Type B pancreatic cell (in vitro differentiated cells): ENCODE measurements around the gene IKBIP. TPM values are rescaled to one million over a fixed set of nuclear protein-coding genes. Genes with fewer than 3 reads are reported as not detected.

ENCODE experiments used
- DNase-seq: peaks from one replicate; pipeline ENCODE4 v3.0.0; 2021; ENCODE audit warnings: mixed read lengths; ENCODE audit not compliant: unreplicated experiment; ENCODE audit errors: extremely low spot score
- H3K27ac Mint-ChIP-seq: 2 replicates; pipeline ENCODE4 v1.8.0; 2021; ENCODE audit warnings: mild to moderate bottlenecking, mixed read lengths
- H3K27me3 Mint-ChIP-seq: 2 replicates; pipeline ENCODE4 v1.8.0; 2021; ENCODE audit warnings: mixed read lengths
- H3K36me3 Mint-ChIP-seq: 2 replicates; pipeline ENCODE4 v1.8.0; 2021; ENCODE audit warnings: mixed read lengths
- H3K4me1 Mint-ChIP-seq: one replicate; pipeline ENCODE4 v1.8.0; 2021; ENCODE audit warnings: mixed read lengths; ENCODE audit not compliant: unreplicated experiment
- H3K4me3 Mint-ChIP-seq: 2 replicates; pipeline ENCODE4 v1.8.0; 2021; ENCODE audit warnings: mild to moderate bottlenecking, mixed read lengths
- H3K9me3 Mint-ChIP-seq: 2 replicates; pipeline ENCODE4 v1.8.0; 2021; ENCODE audit warnings: mixed read lengths
- CTCF ChIP-seq: fragments of 200-600 bp; sonication (generic); conservative IDR thresholded peaks from 2 replicates; pipeline ENCODE4 v1.5.0; 2021; ENCODE audit warnings: antibody characterized with exemption, mild to moderate bottlenecking
- total RNA-seq: library from RNA; stranded (reverse); gene quantifications from 2 replicates; pipeline ENCODE4 v1.2.1, GENCODE V29; 2021; ENCODE audit warnings: low replicate concordance

The IKBIP gene
- total RNA-seq, 1 donor from 2014 or later = 16.7 TPM

DNA sequence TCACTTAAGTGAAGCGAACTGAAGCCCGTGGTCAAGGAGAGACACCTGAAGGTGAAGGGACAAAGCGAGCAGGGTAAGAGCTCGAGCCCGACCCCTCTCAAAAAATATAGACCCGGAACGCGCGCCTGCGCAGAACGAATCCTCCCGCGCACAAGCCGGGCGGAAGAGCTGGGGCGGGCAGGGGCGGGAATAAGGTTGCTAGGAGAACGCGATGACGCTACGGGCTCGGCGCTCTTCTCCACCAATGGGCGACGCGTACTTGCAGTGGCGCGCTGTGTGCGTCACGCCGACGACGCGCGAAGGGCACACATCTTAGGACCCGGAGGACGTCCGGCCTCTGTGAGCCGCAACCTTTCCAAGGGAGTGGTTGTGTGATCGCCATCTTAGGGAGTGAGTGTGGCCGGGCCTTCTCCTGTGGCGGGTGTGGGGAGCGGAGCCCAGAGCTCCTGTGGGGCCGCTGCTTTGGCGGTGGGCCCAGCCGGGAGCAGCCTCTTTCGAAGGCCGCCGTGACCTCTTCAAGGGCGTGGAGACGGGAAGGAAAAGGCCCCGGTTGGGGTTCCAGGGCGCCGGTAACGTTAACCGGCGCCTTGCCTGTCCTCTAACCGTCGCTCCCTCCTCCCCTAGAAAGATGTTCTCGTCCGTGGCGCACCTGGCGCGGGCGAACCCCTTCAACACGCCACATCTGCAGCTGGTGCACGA, 51.1 kb downstream of the IKBIP start, which contains the start of gene SLC25A3:
SLC25A3 (plus strand) TSS at position 336 of the 699 bp plus-strand sequence; CDS start at position 629, 293 bp downstream.
- no peaks in the 10 kb centered on the region for H3K27me3 Mint-ChIP-seq
- H3K9me3 Mint-ChIP-seq = no peaks in the 10 kb centered on the region
- peak within 1 kb of the TSS; percentile 99 for H3K27ac Mint-ChIP-seq
- H3K36me3 Mint-ChIP-seq = peaks cover 25% of the 10 kb centered on the region
- DNase-seq = peak; percentile 91
- peaks cover 15% of the 10 kb centered on the region for H3K4me1 Mint-ChIP-seq
- no peak for TF ChIP-seq CTCF
- H3K4me3 Mint-ChIP-seq = peak within 1 kb of the TSS; percentile 96

DNA sequence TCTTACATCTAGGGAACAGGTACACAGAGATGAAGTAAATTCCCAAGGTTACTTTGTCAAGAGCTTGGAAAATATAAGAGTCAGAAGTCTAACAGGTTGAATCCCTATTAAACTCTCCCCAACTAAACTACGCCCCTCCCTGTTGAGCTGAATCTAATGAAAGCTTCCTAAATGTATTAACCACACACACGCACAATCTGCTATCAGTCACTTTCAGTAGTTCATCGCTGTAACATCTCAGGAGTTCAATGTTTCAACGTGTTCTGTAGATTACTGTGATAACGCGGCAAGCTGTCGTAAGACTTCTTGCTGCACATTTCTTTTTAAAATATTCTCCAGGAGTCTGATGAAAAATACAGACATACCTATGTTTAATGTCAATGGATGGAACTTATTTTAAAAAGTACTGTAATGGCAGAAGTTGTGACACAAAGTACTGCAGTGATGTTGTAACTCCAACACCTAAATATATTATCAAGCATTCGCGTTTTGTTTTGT, 51.7 kb downstream of the IKBIP start:
- Mint-ChIP-seq H3K36me3 (peaks cover 19% of the 10 kb centered on the region), H3K27ac (peak overlapping the region; percentile 99), H3K4me1 (peaks cover 15% of the 10 kb centered on the region), H3K27me3 (no peaks in the 10 kb centered on the region), H3K4me3 (peak overlapping the region; percentile 96), H3K9me3 (no peaks in the 10 kb centered on the region)
- no peak for DNase-seq
- no peak for TF ChIP-seq CTCF

DNA sequence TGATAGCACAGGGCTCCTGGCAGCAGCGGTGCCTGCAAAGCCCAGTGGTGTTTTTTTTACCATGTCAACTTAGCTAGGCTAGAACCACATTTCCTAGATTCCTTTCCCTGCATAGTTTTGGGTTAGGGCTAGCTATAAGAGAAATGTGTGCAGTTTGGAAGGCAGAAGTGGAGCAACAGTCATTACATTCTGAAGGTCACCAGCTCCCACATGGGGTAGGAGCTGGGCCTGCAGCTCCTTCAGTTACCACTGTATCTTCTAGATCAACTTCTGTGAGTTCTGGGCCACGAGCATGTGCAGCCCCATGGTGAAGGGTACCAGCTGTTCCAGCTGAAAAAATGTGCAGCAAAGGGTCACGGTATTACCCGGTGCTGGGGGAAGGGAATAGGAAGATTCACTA, 53.4 kb downstream of the IKBIP start:
- Mint-ChIP-seq H3K9me3 (no peaks in the 10 kb centered on the region), H3K27ac (peak overlapping the region; percentile 61), H3K36me3 (peaks cover 18% of the 10 kb centered on the region), H3K4me1 (peaks cover 15% of the 10 kb centered on the region), H3K4me3 (peak overlapping the region; percentile 79), H3K27me3 (no peaks in the 10 kb centered on the region)
- DNase-seq = no peak
- no peak for TF ChIP-seq CTCF

- H3K27ac Mint-ChIP-seq = no peak overlapping the region
- no peak overlapping the region for H3K4me3 Mint-ChIP-seq
- no peaks in the 10 kb centered on the region for H3K27me3 Mint-ChIP-seq
- DNase-seq = no peak
- no peaks in the 10 kb centered on the region for H3K4me1 Mint-ChIP-seq
- no peak for TF ChIP-seq CTCF
- H3K9me3 Mint-ChIP-seq = no peaks in the 10 kb centered on the region
- no peaks in the 10 kb centered on the region for H3K36me3 Mint-ChIP-seq
These were observed 57.5 kb downstream of the IKBIP start for GRCh38 chr12:98587084-98587483.

GRCh38 chr12:98582093-98582492, 62.5 kb downstream of the IKBIP start:
- no peaks in the 10 kb centered on the region for H3K27me3 Mint-ChIP-seq
- no peaks in the 10 kb centered on the region for H3K4me1 Mint-ChIP-seq
- no peak overlapping the region for H3K4me3 Mint-ChIP-seq
- H3K36me3 Mint-ChIP-seq = no peaks in the 10 kb centered on the region
- DNase-seq = no peak
- no peak overlapping the region for H3K27ac Mint-ChIP-seq
- no peaks in the 10 kb centered on the region for H3K9me3 Mint-ChIP-seq
- no peak for TF ChIP-seq CTCF
